ENCODE data around the gene LRRC23. TPM values are rescaled to one million over a fixed set of nuclear protein-coding genes. Genes with fewer than 3 reads are reported as not detected.

LRRC23 gene
- total and polyA plus RNA-seq, 2 of the 13 experiments (the other 11 are each of a cell fraction or from before 2014, with no cell fraction given), result 6.0 to 7.8 TPM

GRCh38 chr12:6937481-6938352 lies 33.1 kb downstream of the LRRC23 start (continued):
- TF ChIP-seq ZNF883 (CRISPR knock-in tag; IDR thresholded peaks at IDR 0.05; ENCODE audit: not compliant biosample characterization) (peak; percentile 69), TBP (CRISPR knock-in tag; IDR thresholded peaks at IDR 0.05) (no peak), ZNF713 (CRISPR knock-in tag; IDR thresholded peaks at IDR 0.05) (no peak), FOXA1 (IDR thresholded peaks at IDR 0.05) (no peak), FOXA1 (CRISPR knock-in tag; IDR thresholded peaks at IDR 0.05) (peak; percentile 69), ZNF383 (CRISPR knock-in tag; IDR thresholded peaks at IDR 0.05; ENCODE audit: borderline replicate concordance) (no peak), TCF7 (IDR thresholded peaks at IDR 0.05; ENCODE audit: low read depth) (no peak), THRA (CRISPR knock-in tag; IDR thresholded peaks at IDR 0.05; ENCODE audit: borderline replicate concordance) (0 out of 2 replicates have a peak, but pooled peaks have one; percentile 16), GABPA (IDR thresholded peaks at IDR 0.05; ENCODE audit: low read depth, low read length) (no peak), GABPA (CRISPR knock-in tag; IDR thresholded peaks at IDR 0.05; ENCODE audit: low read depth) (peak; percentile 92), TAF1 (CRISPR knock-in tag; IDR thresholded peaks at IDR 0.05) (peak; percentile 86), KDM5B (CRISPR knock-in tag; IDR thresholded peaks at IDR 0.05; ENCODE audit: borderline replicate concordance) (peak; percentile 71; the same call in 1 of the 2 replicates), HBP1 (CRISPR knock-in tag; IDR thresholded peaks at IDR 0.05; ENCODE audit: low read depth) (0 out of 2 replicates have a peak, but pooled peaks have one; percentile 59), RBM39 (IDR thresholded peaks at IDR 0.05; ENCODE audit: low read depth, low read length, poor library complexity, severe bottlenecking) (peak; percentile 95), ZMAT3 (CRISPR knock-in tag; conservative IDR thresholded peaks at IDR 0.05) (peak; percentile 98), RFXAP (CRISPR knock-in tag; IDR thresholded peaks at IDR 0.05; ENCODE audit: borderline replicate concordance) (peak; percentile 83; the same call in 1 of the 2 replicates), RARA (CRISPR knock-in tag; IDR thresholded peaks at IDR 0.05) (no peak; the same call in 1 of the 2 replicates), ZFP62 (CRISPR knock-in tag; IDR thresholded peaks at IDR 0.05) (no peak), ZNF737 (CRISPR knock-in tag; IDR thresholded peaks at IDR 0.05; ENCODE audit: borderline replicate concordance) (no peak), SRSF4 (IDR thresholded peaks at IDR 0.05; ENCODE audit: low read depth, low read length, poor library complexity, severe bottlenecking) (no peak), ZBED4 (CRISPR knock-in tag; IDR thresholded peaks at IDR 0.05; ENCODE audit: borderline replicate concordance) (peak; percentile 73; the same call in 1 of the 2 replicates), ZNF460 (CRISPR knock-in tag; IDR thresholded peaks at IDR 0.05; ENCODE audit: borderline replicate concordance) (no peak), PCBP2 (optimal IDR thresholded peaks at IDR 0.05; ENCODE audit: low read depth, low read length, poor library complexity, severe bottlenecking) (no peak)
